Measurements from ENCODE around the gene NUDT4.

DNA sequence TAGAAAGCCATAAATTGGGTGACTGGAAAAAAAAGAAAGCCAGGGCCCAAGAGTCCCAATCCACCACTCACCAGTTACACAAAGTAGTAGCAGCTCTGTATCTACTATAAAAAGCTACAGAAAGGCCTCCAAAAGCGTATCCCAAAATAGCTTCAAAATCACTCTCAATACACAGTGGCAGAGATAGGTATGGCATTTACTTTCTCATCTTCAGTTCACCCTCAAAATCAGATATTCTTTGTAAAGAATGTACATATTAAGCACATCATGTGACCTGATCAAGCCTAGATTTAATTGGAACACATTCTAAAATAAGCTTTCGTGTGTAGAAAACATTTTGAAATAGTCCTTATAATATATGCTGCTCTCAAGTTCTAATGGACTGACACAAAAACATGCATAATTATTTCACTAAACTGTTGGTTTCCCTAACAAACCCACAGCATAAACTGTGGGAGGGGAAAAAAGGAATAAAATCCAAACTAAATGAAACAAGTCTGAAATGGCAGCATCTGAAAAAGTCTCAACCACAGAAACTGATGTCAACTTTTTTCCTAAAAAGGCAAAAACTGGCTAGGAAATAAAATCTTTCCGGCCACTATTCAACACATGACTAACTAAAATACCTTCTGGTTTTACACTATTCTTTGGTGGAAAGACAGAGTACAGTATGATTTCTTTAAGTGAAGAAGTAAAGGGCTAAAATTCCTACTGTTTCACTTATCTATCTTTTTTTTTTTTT, 38.2 kb downstream of the NUDT4 start:
- no peak for TF ChIP-seq CBX8 (IDR thresholded peaks at IDR 0.05; ENCODE audit: borderline replicate concordance, low read depth, low read length)
- TF ChIP-seq EZH2 (IDR thresholded peaks at IDR 0.05; ENCODE audit: low read depth, low read length, severe bottlenecking) = no peak
- no peak for TF ChIP-seq TAF1 (IDR thresholded peaks at IDR 0.05; ENCODE audit: low read depth, low read length)
- TF ChIP-seq, protein P1, sequence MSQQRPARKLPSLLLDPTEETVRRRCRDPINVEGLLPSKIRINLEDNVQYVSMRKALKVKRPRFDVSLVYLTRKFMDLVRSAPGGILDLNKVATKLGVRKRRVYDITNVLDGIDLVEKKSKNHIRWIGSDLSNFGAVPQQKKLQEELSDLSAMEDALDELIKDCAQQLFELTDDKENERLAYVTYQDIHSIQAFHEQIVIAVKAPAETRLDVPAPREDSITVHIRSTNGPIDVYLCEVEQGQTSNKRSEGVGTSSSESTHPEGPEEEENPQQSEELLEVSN (IDR thresholded peaks at IDR 0.05) = no peak
- TF ChIP-seq SP2 (IDR thresholded peaks at IDR 0.05; ENCODE audit: low read length) = no peak
- no peak for TF ChIP-seq POLR2AphosphoS5 (IDR thresholded peaks at IDR 0.05; ENCODE audit: low read depth, low read length)
- no peak for TF ChIP-seq MAFK (IDR thresholded peaks at IDR 0.05; ENCODE audit: low read depth, low read length)
- TF ChIP-seq, protein P2, sequence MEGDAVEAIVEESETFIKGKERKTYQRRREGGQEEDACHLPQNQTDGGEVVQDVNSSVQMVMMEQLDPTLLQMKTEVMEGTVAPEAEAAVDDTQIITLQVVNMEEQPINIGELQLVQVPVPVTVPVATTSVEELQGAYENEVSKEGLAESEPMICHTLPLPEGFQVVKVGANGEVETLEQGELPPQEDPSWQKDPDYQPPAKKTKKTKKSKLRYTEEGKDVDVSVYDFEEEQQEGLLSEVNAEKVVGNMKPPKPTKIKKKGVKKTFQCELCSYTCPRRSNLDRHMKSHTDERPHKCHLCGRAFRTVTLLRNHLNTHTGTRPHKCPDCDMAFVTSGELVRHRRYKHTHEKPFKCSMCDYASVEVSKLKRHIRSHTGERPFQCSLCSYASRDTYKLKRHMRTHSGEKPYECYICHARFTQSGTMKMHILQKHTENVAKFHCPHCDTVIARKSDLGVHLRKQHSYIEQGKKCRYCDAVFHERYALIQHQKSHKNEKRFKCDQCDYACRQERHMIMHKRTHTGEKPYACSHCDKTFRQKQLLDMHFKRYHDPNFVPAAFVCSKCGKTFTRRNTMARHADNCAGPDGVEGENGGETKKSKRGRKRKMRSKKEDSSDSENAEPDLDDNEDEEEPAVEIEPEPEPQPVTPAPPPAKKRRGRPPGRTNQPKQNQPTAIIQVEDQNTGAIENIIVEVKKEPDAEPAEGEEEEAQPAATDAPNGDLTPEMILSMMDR (IDR thresholded peaks at IDR 0.05; ENCODE audit: control extremely low read depth in 1 of 3, insufficient read depth in 1 of 3, low read depth in 1 of 3, low read length in 3 of 3) = no peak
- TF ChIP-seq RXRA (IDR thresholded peaks at IDR 0.05; ENCODE audit: insufficient read depth, low read depth, low read length) = no peak
- no peak for TF ChIP-seq POLR2A (IDR thresholded peaks at IDR 0.05; ENCODE audit: control extremely low read depth in 1 of 2, low read depth in 2 of 2, low read length in 2 of 2)
- no peak for TF ChIP-seq SP4 (IDR thresholded peaks at IDR 0.05; ENCODE audit: low read length)
- no peak for TF ChIP-seq NANOG (IDR thresholded peaks at IDR 0.05; ENCODE audit: insufficient read depth, low read depth, low read length, poor library complexity, severe bottlenecking)

All from H1 (cell line).